ENCODE results near the gene TBX1.
A peak's percentile ranks its signal among the peaks of the same experiment; 100 is the strongest.

The TBX1 gene

DNA sequence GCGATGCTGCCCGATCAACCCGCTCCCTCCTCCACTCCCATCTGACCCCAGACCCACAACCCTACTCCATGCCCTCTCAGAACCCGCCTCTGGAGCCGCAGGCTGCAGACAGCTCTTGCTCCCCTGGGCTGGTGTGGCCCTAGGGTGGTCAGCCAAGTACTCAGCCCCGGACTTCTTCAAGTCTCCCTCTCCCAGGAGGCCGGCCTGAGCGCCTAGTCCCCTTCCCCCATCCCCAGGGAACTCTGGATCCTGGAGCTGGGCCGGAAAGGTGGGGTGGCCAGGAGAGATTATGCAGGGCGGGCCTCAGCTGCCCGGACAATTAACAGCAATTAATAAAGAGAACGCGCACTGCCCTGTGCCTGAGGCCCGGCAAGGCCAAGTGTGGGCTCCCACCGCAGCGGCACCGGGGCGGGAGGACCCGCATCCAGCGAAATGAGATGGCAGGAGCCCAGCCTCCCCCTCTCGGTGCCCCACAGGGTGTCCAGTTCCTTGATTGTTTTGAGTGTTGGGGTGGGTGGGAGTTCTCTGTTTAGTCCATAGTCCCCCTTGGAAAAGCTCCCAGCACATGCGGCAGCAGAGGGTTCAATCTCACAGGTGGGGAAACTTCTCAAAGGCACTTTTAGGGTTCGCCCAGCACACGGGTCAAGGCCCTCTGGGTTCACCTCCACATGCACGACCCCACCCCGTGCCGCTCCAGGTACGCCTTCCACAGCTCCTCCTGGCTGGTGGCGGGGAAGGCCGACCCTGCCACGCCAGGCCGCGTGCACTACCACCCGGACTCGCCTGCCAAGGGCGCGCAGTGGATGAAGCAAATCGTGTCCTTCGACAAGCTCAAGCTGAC, 3.1 kb downstream of the TBX1 start:
- Histone ChIP-seq H3K9ac (no peak overlapping the region), H3K4me2 (no peak overlapping the region), H3K4me1 (peaks cover 45% of the 10 kb centered on the region), H3K27ac (no peak overlapping the region), H3K4me3 (no peak overlapping the region), H3K36me3 (no peaks in the 10 kb centered on the region), H3K9me3 (no peaks in the 10 kb centered on the region), H4K20me1 (peaks cover 89% of the 10 kb centered on the region), H3K27me3 (peaks cover 100% of the 10 kb centered on the region)
- TF ChIP-seq Cebpa-rat (IDR thresholded peaks at IDR 0.05): no peak

DNA sequence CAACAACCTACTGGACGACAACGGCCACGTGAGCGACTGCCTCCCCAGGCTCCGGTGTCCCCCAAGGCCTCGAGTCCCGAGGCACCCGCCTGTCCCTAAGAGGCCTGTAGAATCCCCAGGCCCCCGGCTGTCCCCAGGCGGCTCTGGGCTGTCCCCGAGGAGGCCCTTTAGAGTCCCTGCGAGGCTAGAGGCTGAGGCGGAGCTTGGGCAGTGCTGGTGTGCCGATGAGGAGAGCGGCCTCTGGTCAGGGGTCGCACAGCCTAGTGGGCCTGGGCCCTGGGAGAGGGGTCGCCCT, 3.7 kb downstream of the TBX1 start:
- H3K9me3 ChIP-seq: no peaks in the 10 kb centered on the region
- H3K4me3 ChIP-seq: no peak overlapping the region
- no peak for TF ChIP-seq Cebpa-rat (IDR thresholded peaks at IDR 0.05)
- H3K4me2 ChIP-seq: no peak overlapping the region
- H3K27me3 ChIP-seq: peaks cover 100% of the 10 kb centered on the region
- no peak overlapping the region for H3K9ac ChIP-seq
- H3K4me1 ChIP-seq: peaks cover 51% of the 10 kb centered on the region
- H4K20me1 ChIP-seq: peaks cover 85% of the 10 kb centered on the region
- H3K27ac ChIP-seq: no peak overlapping the region
- no peaks in the 10 kb centered on the region for H3K36me3 ChIP-seq

DNA sequence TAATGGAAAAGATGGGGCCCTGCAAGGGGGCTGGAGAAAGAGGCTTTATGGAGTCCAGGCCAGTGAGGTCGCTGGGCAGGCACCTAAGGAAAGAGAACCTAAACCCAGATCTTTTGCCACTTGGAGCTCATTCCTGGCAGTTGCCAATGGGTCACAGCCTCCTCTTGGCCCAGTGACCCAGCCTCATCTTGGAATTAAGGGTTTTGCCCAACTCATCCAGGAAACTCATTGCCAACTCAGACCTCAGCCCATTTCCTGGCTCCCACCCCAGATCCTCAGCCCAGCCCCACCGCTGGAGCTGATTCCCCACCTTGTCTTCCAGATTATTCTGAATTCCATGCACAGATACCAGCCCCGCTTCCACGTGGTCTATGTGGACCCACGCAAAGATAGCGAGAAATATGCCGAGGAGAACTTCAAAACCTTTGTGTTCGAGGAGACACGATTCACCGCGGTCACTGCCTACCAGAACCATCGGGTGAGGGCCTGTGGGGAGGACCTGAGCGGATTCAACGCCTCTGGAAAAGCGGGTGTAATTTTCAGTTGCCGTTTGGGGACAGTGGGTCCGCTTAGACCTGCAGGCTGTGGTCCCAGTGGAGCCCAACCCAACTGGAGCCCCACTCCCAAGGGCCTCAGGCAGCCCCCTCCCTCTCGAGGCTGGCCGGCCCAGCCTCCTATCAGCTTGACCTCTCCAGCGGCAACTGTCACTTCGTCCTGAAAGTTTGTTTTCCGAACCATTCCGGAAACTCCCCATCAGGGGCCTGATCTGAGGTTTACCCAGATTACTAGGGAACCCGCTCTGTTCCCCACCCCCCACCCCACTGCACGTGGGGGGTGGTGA, 4.3 kb downstream of the TBX1 start:
- H3K27ac ChIP-seq: no peak overlapping the region
- peak overlapping the region; percentile 88 for H3K4me2 ChIP-seq

DNA sequence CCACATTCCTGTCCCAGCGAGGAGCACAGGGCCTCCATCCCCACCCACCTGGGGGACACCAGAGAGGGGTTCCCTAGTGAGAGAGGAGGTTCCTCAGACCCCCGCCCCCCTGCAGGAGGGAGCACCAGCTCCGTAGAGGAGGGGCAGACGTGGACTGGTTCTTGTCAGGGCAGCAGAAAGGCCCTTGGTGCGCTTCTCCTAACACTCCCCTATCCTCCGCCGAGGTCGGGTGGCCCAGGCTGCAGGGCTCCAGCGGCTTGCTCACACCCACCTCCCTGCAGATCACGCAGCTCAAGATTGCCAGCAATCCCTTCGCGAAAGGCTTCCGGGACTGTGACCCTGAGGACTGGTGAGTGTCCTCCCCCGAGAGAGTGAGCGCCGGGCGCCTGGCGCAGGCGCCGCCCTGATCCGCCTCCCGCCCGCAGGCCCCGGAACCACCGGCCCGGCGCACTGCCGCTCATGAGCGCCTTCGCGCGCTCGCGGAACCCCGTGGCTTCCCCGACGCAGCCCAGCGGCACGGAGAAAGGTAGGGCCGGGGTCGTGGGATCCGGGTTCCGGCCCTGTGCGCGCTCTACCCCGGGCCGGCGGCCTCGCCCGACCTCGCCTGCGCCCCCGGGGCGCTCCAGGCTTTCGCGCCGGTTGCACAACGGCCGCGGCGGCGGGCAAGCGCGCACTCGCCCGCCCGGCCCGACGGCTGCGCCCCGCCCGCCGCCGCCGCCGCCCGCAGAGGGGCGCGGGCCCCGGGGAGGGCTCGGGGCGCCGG, 5.1 kb downstream of the TBX1 start:
- Histone ChIP-seq H4K20me1 (peaks cover 77% of the 10 kb centered on the region), H3K4me2 (peak overlapping the region; percentile 88), H3K4me3 (peak overlapping the region; percentile 66)

More for the DNA sequence above, 4.3 kb downstream of the TBX1 start:
- Histone ChIP-seq H4K20me1 (peaks cover 81% of the 10 kb centered on the region), H3K36me3 (no peaks in the 10 kb centered on the region), H3K4me3 (peak overlapping the region; percentile 66), H3K4me1 (peaks cover 55% of the 10 kb centered on the region), H3K9ac (no peak overlapping the region), H3K27me3 (peaks cover 100% of the 10 kb centered on the region), H3K9me3 (no peaks in the 10 kb centered on the region)
- no peak for TF ChIP-seq Cebpa-rat (IDR thresholded peaks at IDR 0.05)

DNA sequence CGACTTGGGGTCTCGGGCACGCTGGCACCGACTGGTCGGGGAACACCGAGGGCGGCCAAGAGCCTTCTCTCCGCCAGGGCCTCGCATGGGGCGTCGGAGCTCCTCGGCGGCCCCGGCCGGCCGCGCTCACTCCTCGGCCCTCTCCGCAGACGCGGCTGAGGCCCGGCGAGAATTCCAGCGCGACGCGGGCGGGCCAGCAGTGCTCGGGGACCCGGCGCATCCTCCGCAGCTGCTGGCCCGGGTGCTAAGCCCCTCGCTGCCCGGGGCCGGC, 5.6 kb downstream of the TBX1 start:
- Histone ChIP-seq H3K4me1 (peaks cover 54% of the 10 kb centered on the region), H3K36me3 (no peaks in the 10 kb centered on the region), H3K9ac (no peak overlapping the region), H3K4me2 (peak overlapping the region; percentile 88), H3K27ac (no peak overlapping the region), H3K9me3 (no peaks in the 10 kb centered on the region), H4K20me1 (peaks cover 75% of the 10 kb centered on the region), H3K27me3 (peaks cover 100% of the 10 kb centered on the region), H3K4me3 (peak overlapping the region; percentile 66)
- TF ChIP-seq Cebpa-rat (IDR thresholded peaks at IDR 0.05): no peak

More for the DNA sequence above, 5.1 kb downstream of the TBX1 start:
- Histone ChIP-seq H3K36me3 (no peaks in the 10 kb centered on the region), H3K9me3 (no peaks in the 10 kb centered on the region), H3K27ac (no peak overlapping the region), H3K4me1 (peaks cover 55% of the 10 kb centered on the region), H3K9ac (no peak overlapping the region), H3K27me3 (peaks cover 100% of the 10 kb centered on the region)
- TF ChIP-seq Cebpa-rat (IDR thresholded peaks at IDR 0.05): peak; percentile 68

DNA sequence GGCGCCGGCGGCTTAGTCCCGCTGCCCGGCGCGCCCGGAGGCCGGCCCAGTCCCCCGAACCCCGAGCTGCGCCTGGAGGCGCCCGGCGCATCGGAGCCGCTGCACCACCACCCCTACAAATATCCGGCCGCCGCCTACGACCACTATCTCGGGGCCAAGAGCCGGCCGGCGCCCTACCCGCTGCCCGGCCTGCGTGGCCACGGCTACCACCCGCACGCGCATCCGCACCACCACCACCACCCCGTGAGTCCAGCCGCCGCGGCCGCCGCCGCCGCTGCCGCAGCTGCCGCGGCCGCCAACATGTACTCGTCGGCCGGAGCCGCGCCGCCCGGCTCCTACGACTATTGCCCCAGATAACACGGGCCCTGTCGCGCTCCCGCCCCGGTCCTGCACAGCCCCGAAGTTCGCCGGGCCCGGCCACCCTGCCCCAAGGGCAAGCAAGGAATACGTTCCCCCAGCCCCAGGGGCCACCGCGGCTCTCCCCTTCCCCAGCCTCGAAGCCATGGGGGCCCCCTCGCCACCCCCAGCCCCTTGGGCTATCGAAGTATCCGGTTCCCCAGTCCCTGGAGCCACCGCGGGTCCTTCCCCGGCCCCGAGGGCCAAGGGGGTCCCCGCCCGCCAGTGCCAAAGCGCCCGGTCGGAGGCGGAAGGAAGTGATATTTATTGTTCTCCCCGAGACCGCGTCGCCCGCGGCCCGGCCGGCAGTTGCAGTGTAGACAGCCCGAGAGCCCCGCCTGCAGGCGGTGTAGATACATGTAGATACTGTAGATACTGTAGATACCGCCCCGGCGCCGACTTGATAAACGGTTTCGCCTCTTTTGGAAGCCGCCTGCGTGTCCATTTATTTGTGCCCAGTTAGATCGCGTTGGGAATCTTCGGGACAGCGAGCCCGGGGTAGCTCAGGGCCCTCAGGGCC, 6.2 kb downstream of the TBX1 start:
- H3K4me2 ChIP-seq: peak overlapping the region; percentile 88
- no peak overlapping the region for H3K27ac ChIP-seq
- peaks cover 55% of the 10 kb centered on the region for H3K4me1 ChIP-seq
- peak overlapping the region; percentile 66 for H3K4me3 ChIP-seq
- no peak for TF ChIP-seq Cebpa-rat (IDR thresholded peaks at IDR 0.05)
- H3K36me3 ChIP-seq: no peaks in the 10 kb centered on the region
- peaks cover 69% of the 10 kb centered on the region for H4K20me1 ChIP-seq
- peaks cover 100% of the 10 kb centered on the region for H3K27me3 ChIP-seq
- H3K9ac ChIP-seq: no peak overlapping the region
- H3K9me3 ChIP-seq: no peaks in the 10 kb centered on the region

DNA sequence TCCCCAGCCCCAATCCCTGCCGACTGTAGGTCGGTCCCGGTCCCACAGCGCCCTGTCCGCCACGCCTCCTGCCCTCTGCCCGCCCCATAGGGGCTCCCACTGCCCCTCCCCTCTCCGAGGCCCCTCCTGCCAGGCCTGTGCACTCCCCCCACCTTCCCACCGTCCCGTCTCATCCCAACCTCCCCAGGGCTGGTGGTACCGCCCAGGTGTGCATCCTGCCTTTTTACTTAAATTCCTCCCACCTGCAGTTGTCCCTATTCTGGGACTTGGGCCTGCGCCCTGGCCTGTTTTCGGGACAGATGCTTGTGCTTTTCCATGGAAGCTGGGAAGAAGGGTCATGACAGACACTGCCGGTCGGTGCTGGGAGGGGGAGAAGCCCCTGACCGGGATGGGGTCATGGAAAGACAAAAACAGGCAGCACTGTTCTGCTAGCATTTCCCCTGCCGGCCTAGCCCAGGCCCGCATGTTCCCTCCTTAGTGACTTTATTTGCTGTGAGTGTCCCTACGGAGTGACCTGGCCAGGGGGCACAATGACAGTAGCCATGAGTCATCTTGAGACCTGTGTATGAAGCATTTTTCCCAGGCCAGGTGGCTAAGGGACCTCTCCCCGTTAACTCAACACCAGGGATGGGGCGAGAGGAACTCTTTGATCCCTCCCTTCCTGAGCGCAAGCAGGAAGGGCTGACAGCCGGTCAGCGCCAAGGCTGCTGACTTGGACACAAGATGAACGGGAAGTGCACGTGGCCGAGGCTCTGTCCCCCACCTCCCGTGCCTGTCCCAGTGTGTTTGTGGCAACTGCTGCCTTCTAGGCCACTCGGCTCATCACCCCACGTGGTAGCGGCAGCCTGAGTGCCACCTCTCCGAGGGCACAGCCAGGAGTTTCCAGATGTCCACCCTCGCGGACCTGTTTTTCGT, 7.1 kb downstream of the TBX1 start:
- peak overlapping the region; percentile 88 for H3K4me2 ChIP-seq
- TF ChIP-seq Cebpa-rat (IDR thresholded peaks at IDR 0.05): no peak
- peaks cover 97% of the 10 kb centered on the region for H3K27me3 ChIP-seq
- H3K9ac ChIP-seq: no peak overlapping the region
- H3K27ac ChIP-seq: no peak overlapping the region
- no peaks in the 10 kb centered on the region for H3K36me3 ChIP-seq
- peaks cover 64% of the 10 kb centered on the region for H3K4me1 ChIP-seq
- peak overlapping the region; percentile 66 for H3K4me3 ChIP-seq
- no peaks in the 10 kb centered on the region for H3K9me3 ChIP-seq
- peaks cover 60% of the 10 kb centered on the region for H4K20me1 ChIP-seq

DNA sequence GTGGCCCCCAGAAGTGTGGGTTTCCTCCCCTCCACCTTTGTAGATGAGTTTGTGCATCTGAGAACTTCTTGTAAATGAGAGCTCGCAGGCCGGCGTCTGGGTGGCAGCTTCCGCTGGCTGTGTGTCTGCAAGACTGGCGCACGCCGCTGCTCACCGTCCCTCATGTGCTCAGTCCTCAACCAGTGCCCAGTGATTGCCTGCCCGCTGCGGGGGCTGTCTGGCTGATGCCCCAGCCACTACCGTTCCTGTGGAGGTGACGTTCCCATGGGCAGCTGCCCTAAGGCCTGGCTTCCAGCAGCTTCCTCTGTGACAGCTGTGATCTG, 8.8 kb downstream of the TBX1 start:
- peak overlapping the region; percentile 24 for H3K4me2 ChIP-seq
- H3K4me1 ChIP-seq: peaks cover 81% of the 10 kb centered on the region
- peaks cover 80% of the 10 kb centered on the region for H3K27me3 ChIP-seq
- H3K36me3 ChIP-seq: no peaks in the 10 kb centered on the region
- H3K27ac ChIP-seq: no peak overlapping the region
- peaks cover 43% of the 10 kb centered on the region for H4K20me1 ChIP-seq
- TF ChIP-seq Cebpa-rat (IDR thresholded peaks at IDR 0.05): no peak
- H3K9ac ChIP-seq: no peak overlapping the region
- no peaks in the 10 kb centered on the region for H3K9me3 ChIP-seq
- no peak overlapping the region for H3K4me3 ChIP-seq
